ENCODE data around the gene ZNF142. TPM values are rescaled to one million over a fixed set of nuclear protein-coding genes. Genes with fewer than 3 reads are reported as not detected.
"Not testable (repeated sequence)": the region's sequence is repeated elsewhere in the genome, so short reads cannot be mapped to it uniquely, and the experiment has no call there.

Gene ZNF142
- total RNA-seq, 1 donor from 2014 or later, result 34.1 TPM

- H3K4me3 Mint-ChIP-seq, result no peak overlapping the region
- TF ChIP-seq CTCF (IDR thresholded peaks at IDR 0.05; ENCODE audit: unreplicated experiment), result no peak
- no peaks in the 10 kb centered on the region for H3K4me1 Mint-ChIP-seq
- H3K36me3 Mint-ChIP-seq, result peaks cover 32% of the 10 kb centered on the region
- no peaks in the 10 kb centered on the region for H3K27me3 Mint-ChIP-seq (ENCODE audit: low read depth)
- H3K9me3 Mint-ChIP-seq, result no peaks in the 10 kb centered on the region
- DNase-seq (ENCODE audit: low spot score in 2 of 2, unreplicated experiment in 2 of 2), result no peak
- no peak overlapping the region for H3K27ac Mint-ChIP-seq
These were observed 35.2 kb upstream of the ZNF142 start for GRCh38 chr2:218694405-218695145.

GRCh38 chr2:218691234-218691633 lies 31.8 kb upstream of the ZNF142 start:
- TF ChIP-seq CTCF (IDR thresholded peaks at IDR 0.05; ENCODE audit: unreplicated experiment), result no peak
- no peak overlapping the region for H3K4me3 Mint-ChIP-seq
- no peak overlapping the region for H3K27ac Mint-ChIP-seq
- no peak for DNase-seq (ENCODE audit: low spot score in 2 of 2, unreplicated experiment in 2 of 2)
- H3K4me1 Mint-ChIP-seq, result no peaks in the 10 kb centered on the region
- H3K36me3 Mint-ChIP-seq, result peaks cover 33% of the 10 kb centered on the region
- no peaks in the 10 kb centered on the region for H3K27me3 Mint-ChIP-seq (ENCODE audit: low read depth)
- no peaks in the 10 kb centered on the region for H3K9me3 Mint-ChIP-seq

GRCh38 chr2:218687400-218688060 lies 28.1 kb upstream of the ZNF142 start:
- not testable (repeated sequence) for H3K4me1 Mint-ChIP-seq; H3K27me3 Mint-ChIP-seq (ENCODE audit: low read depth); H3K27ac Mint-ChIP-seq; DNase-seq (ENCODE audit: low spot score in 2 of 2, unreplicated experiment in 2 of 2); H3K4me3 Mint-ChIP-seq; H3K9me3 Mint-ChIP-seq
- peaks cover 23% of the 10 kb centered on the region for H3K36me3 Mint-ChIP-seq
- TF ChIP-seq CTCF (IDR thresholded peaks at IDR 0.05; ENCODE audit: unreplicated experiment), result peak; percentile 38

- Mint-ChIP-seq H3K4me1 (no peaks in the 10 kb centered on the region), H3K27ac (no peak overlapping the region), H3K27me3 (ENCODE audit: low read depth) (no peaks in the 10 kb centered on the region), H3K4me3 (no peak overlapping the region), H3K9me3 (no peaks in the 10 kb centered on the region), H3K36me3 (peaks cover 32% of the 10 kb centered on the region)
- DNase-seq (ENCODE audit: low spot score in 2 of 2, unreplicated experiment in 2 of 2), result no peak
- TF ChIP-seq CTCF (IDR thresholded peaks at IDR 0.05; ENCODE audit: unreplicated experiment), result no peak
These were observed 20.6 kb upstream of the ZNF142 start for GRCh38 chr2:218680061-218680460.

GRCh38 chr2:218679119-218679518 lies 19.7 kb upstream of the ZNF142 start:
- peaks cover 30% of the 10 kb centered on the region for H3K36me3 Mint-ChIP-seq
- no peaks in the 10 kb centered on the region for H3K9me3 Mint-ChIP-seq
- no peak overlapping the region for H3K4me3 Mint-ChIP-seq
- DNase-seq (ENCODE audit: low spot score in 2 of 2, unreplicated experiment in 2 of 2), result no peak
- TF ChIP-seq CTCF (IDR thresholded peaks at IDR 0.05; ENCODE audit: unreplicated experiment), result no peak
- H3K4me1 Mint-ChIP-seq, result no peaks in the 10 kb centered on the region
- no peak overlapping the region for H3K27ac Mint-ChIP-seq
- no peaks in the 10 kb centered on the region for H3K27me3 Mint-ChIP-seq (ENCODE audit: low read depth)

Measured in mesothelial cell of epicardium (in vitro differentiated cells).